ENCODE data around the gene TXNRD1. TPM values are rescaled to one million over a fixed set of nuclear protein-coding genes. Genes with fewer than 3 reads are reported as not detected.

The TXNRD1 gene
- total and polyA plus RNA-seq, 8 donors, result 54.6 to 174 (median 61.1) TPM

DNA sequence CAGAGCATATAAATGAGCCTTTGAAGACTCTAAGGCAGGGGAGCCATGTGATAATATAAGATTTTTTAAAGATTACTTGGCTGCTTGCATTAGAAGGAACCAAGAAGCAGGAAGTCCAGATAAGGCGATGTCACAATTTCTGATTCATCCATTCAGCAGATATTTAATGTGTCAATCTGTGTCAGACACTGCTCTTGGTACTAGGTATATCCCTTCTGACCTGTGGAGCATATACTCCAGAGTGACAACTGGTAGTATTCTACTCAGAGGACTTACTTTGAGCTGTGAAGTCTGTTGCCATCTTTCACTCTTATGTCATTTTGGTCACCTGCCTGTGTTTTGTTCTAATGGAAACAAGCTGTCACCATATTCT is 98.6 kb downstream of the TXNRD1 start:
- no peaks in the 10 kb centered on the region for H3K27me3 ChIP-seq
- H3K36me3 ChIP-seq, result peaks cover 0 to 90% of the 10 kb centered on the region in 2 donors
- peaks cover 0 to 13% of the 10 kb centered on the region in 2 donors for H3K4me1 ChIP-seq
- no peak for TF ChIP-seq CTCF (IDR thresholded peaks at IDR 0.05)
- ATAC-seq (no peak), DNase-seq (no peak)
- no peaks in the 10 kb centered on the region for H3K9me3 ChIP-seq
- intact Hi-C loops (cut with DNase I), result no loop called here
- H3K27ac ChIP-seq, result no peak overlapping the region
- H3K4me3 ChIP-seq, result no peak overlapping the region

DNA sequence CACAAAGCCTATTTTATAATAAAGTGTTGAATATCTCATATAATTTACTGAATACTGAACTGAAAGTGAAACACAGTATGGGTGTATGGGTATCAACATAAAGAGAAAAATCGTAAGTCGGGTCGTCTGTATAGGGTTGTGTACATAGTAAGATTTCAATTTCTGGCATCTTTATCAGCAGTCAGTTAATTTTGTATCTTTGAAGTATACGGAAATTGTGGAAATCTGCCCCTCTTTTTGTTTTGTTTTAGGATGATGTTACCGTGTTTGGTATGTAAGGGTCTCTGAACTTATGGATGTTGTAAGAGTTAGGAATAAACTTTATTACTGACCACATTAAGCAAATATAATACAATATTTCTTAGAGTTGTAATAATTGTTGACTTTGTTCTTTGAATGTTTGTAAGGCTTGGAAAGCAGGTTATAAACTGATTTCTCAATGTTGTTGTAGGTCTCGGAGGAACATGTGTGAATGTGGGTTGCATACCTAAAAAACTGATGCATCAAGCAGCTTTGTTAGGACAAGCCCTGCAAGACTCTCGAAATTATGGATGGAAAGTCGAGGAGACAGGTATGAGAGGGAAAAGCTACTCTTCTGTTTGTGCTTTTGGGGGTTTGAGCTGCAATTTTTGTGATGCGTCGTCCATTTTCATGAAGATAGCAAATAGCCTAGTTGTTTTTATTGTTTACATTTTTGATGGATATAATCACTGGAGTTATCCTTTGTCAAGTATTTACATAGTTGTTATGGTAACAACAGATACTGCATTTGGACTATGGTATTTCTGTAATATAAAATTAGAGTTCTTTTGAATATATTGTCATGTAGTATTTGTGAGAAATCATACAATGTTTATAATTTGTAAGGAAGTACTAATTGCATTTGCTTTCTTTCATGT is 100.0 kb downstream of the TXNRD1 start:
- intact Hi-C loops (cut with DNase I), result no loop called here
- Histone ChIP-seq H3K9me3 (no peaks in the 10 kb centered on the region), H3K4me1 (peaks cover 0 to 6% of the 10 kb centered on the region in 2 donors), H3K27ac (no peak overlapping the region), H3K36me3 (peaks cover 0 to 95% of the 10 kb centered on the region in 2 donors), H3K4me3 (no peak overlapping the region), H3K27me3 (no peaks in the 10 kb centered on the region)
- DNase-seq (no peak), ATAC-seq (no peak)
- no peak for TF ChIP-seq CTCF (IDR thresholded peaks at IDR 0.05)

- Histone ChIP-seq H3K4me3 (no peak overlapping the region), H3K36me3 (peaks cover 0 to 100% of the 10 kb centered on the region in 2 donors), H3K27ac (no peak overlapping the region), H3K9me3 (no peaks in the 10 kb centered on the region), H3K27me3 (no peaks in the 10 kb centered on the region), H3K4me1 (peaks cover 0 to 6% of the 10 kb centered on the region in 2 donors)
- no peak for TF ChIP-seq CTCF (IDR thresholded peaks at IDR 0.05)
- intact Hi-C loops (cut with DNase I), result no loop called here
- no peak for ATAC-seq
- no peak for DNase-seq
Observed at GRCh38 chr12:104316936-104317335, 101.4 kb downstream of the TXNRD1 start.

DNA sequence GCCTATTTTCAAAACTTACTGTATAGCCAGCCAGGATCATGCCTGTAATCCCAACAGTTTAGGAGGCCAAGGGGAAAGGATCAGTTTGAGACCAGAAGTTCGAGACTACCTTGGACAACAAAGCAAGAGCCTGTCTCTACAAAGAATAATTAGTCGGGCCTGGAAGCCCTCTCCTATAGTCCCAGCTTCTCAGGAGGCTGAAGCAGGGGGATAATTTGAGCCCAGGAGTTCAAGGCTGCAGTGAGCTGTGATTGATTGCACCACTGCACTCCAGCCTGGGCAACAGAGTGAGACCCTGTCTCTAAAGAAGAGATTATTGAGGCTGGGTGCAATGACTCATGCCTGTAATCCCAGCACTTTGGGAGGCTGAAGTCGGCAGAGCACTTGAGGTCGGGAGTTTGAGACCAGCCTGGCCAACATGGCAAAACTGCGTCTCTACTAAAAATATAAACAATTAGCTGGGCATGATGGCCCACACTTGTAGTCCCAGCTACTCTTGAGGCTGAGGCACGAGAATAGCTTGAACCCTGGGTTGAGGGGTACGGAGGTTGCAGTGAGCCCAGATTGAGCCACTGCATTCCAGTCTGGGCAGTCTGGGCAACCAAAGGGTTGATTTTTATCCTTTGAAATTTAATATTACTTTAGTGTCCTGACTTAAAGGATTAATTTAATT is 102.1 kb downstream of the TXNRD1 start:
- no peak overlapping the region for H3K27ac ChIP-seq
- TF ChIP-seq CTCF (IDR thresholded peaks at IDR 0.05), result no peak

DNA sequence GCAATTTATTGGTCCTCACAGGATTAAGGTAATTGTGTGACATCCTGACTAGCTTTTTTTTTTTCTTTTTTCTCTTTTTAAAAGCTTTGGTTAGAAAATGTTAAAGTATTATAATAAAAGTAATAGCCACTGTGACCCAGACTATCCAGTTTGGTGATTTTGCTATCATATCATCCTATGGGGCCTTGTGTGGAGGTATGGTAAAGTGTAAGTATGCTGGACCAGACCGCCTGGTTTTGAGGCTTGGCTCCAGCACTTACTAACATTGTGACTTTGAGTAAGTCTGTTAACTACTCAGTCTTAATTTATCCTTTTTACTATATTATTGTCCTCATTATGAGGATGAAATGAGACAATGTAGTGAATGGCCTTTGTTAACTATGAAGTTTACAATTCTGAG is 103.4 kb downstream of the TXNRD1 start:
- Histone ChIP-seq H3K4me1 (peaks cover 0 to 4% of the 10 kb centered on the region in 2 donors), H3K27ac (no peak overlapping the region), H3K36me3 (peaks cover 0 to 91% of the 10 kb centered on the region in 2 donors), H3K9me3 (no peaks in the 10 kb centered on the region), H3K27me3 (no peaks in the 10 kb centered on the region), H3K4me3 (no peak overlapping the region)
- no peak for TF ChIP-seq CTCF (IDR thresholded peaks at IDR 0.05)
- no peak for ATAC-seq
- intact Hi-C loops (cut with DNase I), result no loop called here
- no peak for DNase-seq

More for the DNA sequence above, 102.1 kb downstream of the TXNRD1 start:
- no peak for ATAC-seq
- Histone ChIP-seq H3K4me3 (no peak overlapping the region), H3K9me3 (no peaks in the 10 kb centered on the region), H3K36me3 (peaks cover 0 to 100% of the 10 kb centered on the region in 2 donors), H3K4me1 (peaks cover 0 to 6% of the 10 kb centered on the region in 2 donors), H3K27me3 (no peaks in the 10 kb centered on the region)
- intact Hi-C loops (cut with DNase I), result no loop called here
- DNase-seq, result no peak

Measured in left lung (tissue), 10 donors.